ENCODE measurements around the gene COL11A2.

DNA sequence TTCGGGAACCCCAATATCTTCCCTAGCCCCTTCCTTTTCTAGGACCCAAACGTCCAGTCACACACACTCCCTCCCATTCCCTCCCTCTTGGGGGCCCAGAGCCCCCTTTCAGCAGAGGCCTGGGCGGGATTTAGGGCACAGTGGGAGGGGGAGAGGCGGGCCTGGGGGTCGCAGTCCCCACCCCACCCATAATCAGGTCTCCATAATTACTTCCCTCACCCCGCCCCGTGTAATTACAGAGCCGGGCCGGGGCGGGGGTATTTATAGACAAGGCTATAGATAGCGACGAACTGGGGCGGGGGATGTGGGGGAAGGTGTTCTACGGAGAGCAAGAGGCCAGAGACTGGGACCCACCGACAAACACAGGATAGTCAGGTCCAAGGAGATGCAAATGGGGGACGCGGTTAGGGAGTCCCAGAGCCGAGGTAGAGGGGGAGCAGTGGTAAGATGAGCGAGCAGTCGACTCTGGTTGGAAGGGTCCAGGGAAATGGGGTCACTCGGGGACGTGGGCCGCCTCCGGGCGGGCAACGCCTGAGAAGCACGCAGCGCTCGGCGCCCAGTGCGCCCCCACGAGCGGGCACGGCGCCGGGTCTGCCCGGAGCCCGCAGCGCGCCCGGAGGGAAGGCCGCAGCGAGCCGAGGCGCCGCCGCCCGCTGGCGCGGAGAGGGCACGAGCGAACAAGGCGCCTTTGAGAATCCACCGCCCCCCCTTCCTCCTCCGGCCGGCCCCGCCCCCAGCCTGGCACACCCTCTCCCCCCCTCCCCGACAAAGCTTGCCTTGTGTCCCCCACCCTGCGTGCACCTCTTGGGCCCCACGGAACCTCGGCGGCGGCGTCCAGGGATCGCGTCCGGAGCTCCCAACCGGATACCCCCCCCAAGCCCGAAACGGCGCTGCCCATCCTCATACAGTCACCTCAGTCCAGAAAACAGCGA is 670 bp upstream of the COL11A2 start:
- TF ChIP-seq POLR2A (IDR thresholded peaks at IDR 0.05) = no peak
- TF ChIP-seq, protein P1, sequence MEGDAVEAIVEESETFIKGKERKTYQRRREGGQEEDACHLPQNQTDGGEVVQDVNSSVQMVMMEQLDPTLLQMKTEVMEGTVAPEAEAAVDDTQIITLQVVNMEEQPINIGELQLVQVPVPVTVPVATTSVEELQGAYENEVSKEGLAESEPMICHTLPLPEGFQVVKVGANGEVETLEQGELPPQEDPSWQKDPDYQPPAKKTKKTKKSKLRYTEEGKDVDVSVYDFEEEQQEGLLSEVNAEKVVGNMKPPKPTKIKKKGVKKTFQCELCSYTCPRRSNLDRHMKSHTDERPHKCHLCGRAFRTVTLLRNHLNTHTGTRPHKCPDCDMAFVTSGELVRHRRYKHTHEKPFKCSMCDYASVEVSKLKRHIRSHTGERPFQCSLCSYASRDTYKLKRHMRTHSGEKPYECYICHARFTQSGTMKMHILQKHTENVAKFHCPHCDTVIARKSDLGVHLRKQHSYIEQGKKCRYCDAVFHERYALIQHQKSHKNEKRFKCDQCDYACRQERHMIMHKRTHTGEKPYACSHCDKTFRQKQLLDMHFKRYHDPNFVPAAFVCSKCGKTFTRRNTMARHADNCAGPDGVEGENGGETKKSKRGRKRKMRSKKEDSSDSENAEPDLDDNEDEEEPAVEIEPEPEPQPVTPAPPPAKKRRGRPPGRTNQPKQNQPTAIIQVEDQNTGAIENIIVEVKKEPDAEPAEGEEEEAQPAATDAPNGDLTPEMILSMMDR (IDR thresholded peaks at IDR 0.05) = no peak
